HepG2 (cell line): Measurements from ENCODE around the gene H3-3A. TPM values are rescaled to one million over a fixed set of nuclear protein-coding genes. Genes with fewer than 3 reads are reported as not detected.
A peak's percentile ranks its signal among the peaks of the same experiment; 100 is the strongest.

Experiments used
- AGO2 ChIP-seq: fragments of 200-400 bp; formaldehyde crosslinking; optimal IDR thresholded peaks from 2 replicates; pipeline ENCODE3; 2017; ENCODE audit warnings: mild to moderate bottlenecking, low read depth, low read length, moderate library complexity
- CENPX ChIP-seq: sonication (generic); formaldehyde crosslinking; IDR thresholded peaks from 2 replicates; pipeline ENCODE4 v1.9.0; 2021; ENCODE audit warnings: mild to moderate bottlenecking, missing genetic modification reagents, moderate library complexity
- FOXA1 ChIP-seq, 2 experiments: fragments of 450-650 bp in 1 of 2; sonication (generic) in 1 of 2; formaldehyde crosslinking in 1 of 2; IDR thresholded peaks; 2 replicates each; pipeline versions ENCODE4 v1.4.0 to v1.6.1; 2016 to 2020; ENCODE audit warnings: missing genetic modification reagents in 1 of 2
- HCFC1 ChIP-seq: fragments of 150-350 bp; IDR thresholded peaks from 2 replicates; pipeline ENCODE4 v1.6.1; 2014; ENCODE audit warnings: low read depth, low read length
- HNF4G ChIP-seq, 2 experiments: sonication (generic) in 1 of 2; formaldehyde crosslinking in 1 of 2; IDR thresholded peaks; 2 replicates each; pipeline versions ENCODE4 v1.4.0 to v1.6.1; 2011 to 2020; ENCODE audit warnings: borderline replicate concordance in 2 of 2, low read depth in 2 of 2, mild to moderate bottlenecking in 2 of 2, low read length in 1 of 2, missing genetic modification reagents in 1 of 2, moderate library complexity in 1 of 2
- MBNL3 ChIP-seq: fragments of 250-450 bp; sonication (Bioruptor Pico); conservative IDR thresholded peaks from 2 replicates; pipeline ENCODE4 v1.8.0; 2022; ENCODE audit warnings: mild to moderate bottlenecking, inconsistent platforms
- MLLT10 ChIP-seq: sonication (generic); formaldehyde crosslinking; IDR thresholded peaks from 2 replicates; pipeline ENCODE4 v1.4.0; 2020; ENCODE audit warnings: missing genetic modification reagents
- MYC ChIP-seq: sonication (generic); formaldehyde crosslinking; IDR thresholded peaks from 2 replicates; pipeline ENCODE4 v1.9.0; 2021; ENCODE audit warnings: missing genetic modification reagents, borderline replicate concordance
- REL ChIP-seq: sonication (generic); formaldehyde crosslinking; conservative IDR thresholded peaks from 2 replicates; pipeline ENCODE4 v1.8.0; 2022; ENCODE audit warnings: mild to moderate bottlenecking, missing genetic modification reagents, moderate library complexity
- SAFB2 ChIP-seq: sonication (generic); formaldehyde crosslinking; IDR thresholded peaks from 2 replicates; pipeline ENCODE4 v1.5.1; 2020; ENCODE audit warnings: missing genetic modification reagents, low read depth, mild to moderate bottlenecking, borderline replicate concordance
- ZNF282 ChIP-seq: fragments of 450-650 bp; IDR thresholded peaks from 2 replicates; pipeline ENCODE4 v1.6.1; 2018; ENCODE audit not compliant: partially characterized antibody
- ZNF343 ChIP-seq: sonication (generic); formaldehyde crosslinking; IDR thresholded peaks from 2 replicates; pipeline ENCODE4 v1.4.0; 2020; ENCODE audit warnings: mild to moderate bottlenecking, missing genetic modification reagents
- ZNF562 ChIP-seq: sonication (generic); formaldehyde crosslinking; IDR thresholded peaks from 2 replicates; pipeline ENCODE4 v1.8.0; 2022; ENCODE audit warnings: missing genetic modification reagents, borderline replicate concordance
- ZNF605 ChIP-seq: sonication (generic); formaldehyde crosslinking; IDR thresholded peaks from 2 replicates; pipeline ENCODE4 v1.8.0; 2022; ENCODE audit warnings: mild to moderate bottlenecking, missing genetic modification reagents
- ZNF737 ChIP-seq: sonication (generic); formaldehyde crosslinking; IDR thresholded peaks from 2 replicates; pipeline ENCODE4 v1.5.0; 2020; ENCODE audit warnings: missing genetic modification reagents, mild to moderate bottlenecking, borderline replicate concordance
- ZNF772 ChIP-seq: sonication (generic); formaldehyde crosslinking; IDR thresholded peaks from 2 replicates; pipeline ENCODE4 v1.5.0; 2020; ENCODE audit warnings: mild to moderate bottlenecking, missing genetic modification reagents
- polyA plus RNA-seq, 8 experiments: library from polyadenylated mRNA; depleted of rRNA in 3 of 8; stranded (reverse) in 7 of 8; unstranded in 1 of 8; fragments of >200 nt; fragmentation: Illumina TruSeq in 4 of 8; extraction: Trizol in 4 of 8; gene quantifications; 2 replicates each; pipeline versions ENCODE4 v1.2.1 to v1.2.3, GENCODE V29; 2011 to 2016; ENCODE audit warnings: low read depth in 4 of 8, missing spikeins in 1 of 8, mixed read lengths in 1 of 8; ENCODE audit not compliant: insufficient read depth in 1 of 8
- total RNA-seq, 5 experiments: library from RNA; depleted of rRNA; stranded (reverse); fragments of >200 nt; fragmentation: Illumina TruSeq; extraction: Trizol; gene quantifications; 2 replicates each; pipeline ENCODE4 v1.2.3, GENCODE V29; 2016; ENCODE audit warnings: low read depth in 1 of 5
- TF ChIP-seq, protein P1 (sequence below): fragments of 450-650 bp; IDR thresholded peaks from 2 replicates; pipeline ENCODE4 v1.6.1; 2017; ENCODE audit warnings: mild to moderate bottlenecking
- TF ChIP-seq, protein P2 (sequence below): sonication (generic); formaldehyde crosslinking; IDR thresholded peaks from 2 replicates; pipeline ENCODE4 v1.4.0; 2020; ENCODE audit warnings: missing genetic modification reagents, borderline replicate concordance
- TF ChIP-seq, protein P3 (sequence below), 2 experiments: sonication (generic) in 1 of 2; formaldehyde crosslinking in 1 of 2; IDR thresholded peaks; 2 replicates each; pipeline versions ENCODE4 v1.4.0 to v1.6.1; 2018 to 2020; ENCODE audit warnings: missing genetic modification reagents in 2 of 2, borderline replicate concordance in 1 of 2, low read depth in 1 of 2, mild to moderate bottlenecking in 1 of 2, missing biosample characterization in 1 of 2

H3-3A gene
- total and polyA plus RNA-seq, 2 of the 13 experiments (the other 11 are each of a cell fraction or from before 2014, with no cell fraction given) = 221 to 320 TPM

DNA sequence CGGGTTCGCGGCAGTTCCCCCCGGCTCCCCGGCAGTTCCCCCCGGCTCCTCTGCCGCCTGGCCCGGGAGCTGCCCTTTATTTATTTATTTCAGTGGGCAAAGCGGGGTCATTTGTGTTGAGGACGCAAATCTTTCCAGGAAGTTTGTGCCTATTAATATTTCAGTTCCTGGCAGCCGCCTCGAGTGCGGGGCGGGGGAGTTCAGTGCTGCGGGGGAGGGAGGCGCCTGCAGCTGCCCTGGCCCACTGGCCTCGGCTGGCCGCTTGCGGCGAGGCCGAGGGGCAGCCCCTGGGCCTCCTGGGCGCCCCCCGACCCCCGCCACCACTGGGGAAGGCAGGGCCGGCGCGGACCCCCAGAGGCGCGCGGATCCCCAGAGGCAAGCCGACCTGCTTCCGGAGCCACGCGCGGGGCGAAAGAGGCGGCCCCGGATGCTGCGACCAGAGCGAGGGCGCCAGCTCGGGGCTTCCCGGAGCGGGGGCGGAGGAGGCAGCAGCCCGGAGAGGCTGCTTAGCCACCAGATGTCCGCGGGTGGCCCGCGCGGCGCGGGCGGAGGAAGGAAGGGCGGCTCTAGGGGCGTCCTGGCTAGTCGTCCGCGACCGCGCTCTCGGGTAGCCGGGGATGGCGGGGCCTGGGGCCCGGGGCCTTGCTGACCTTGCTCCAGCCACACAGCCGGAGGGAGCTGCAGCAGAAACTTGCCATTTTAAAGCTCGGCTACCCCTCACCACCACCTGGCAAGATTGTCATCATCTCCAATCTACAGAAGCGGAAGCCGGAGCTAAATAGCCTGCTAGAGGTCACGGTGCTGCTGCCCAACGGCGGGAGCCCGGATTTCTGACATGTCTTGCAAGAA is 48.0 kb downstream of the H3-3A start (continued):
- no peak for TF ChIP-seq HNF4G (IDR thresholded peaks at IDR 0.05; ENCODE audit: borderline replicate concordance, low read depth, low read length)
- TF ChIP-seq HNF4G (CRISPR knock-in tag; IDR thresholded peaks at IDR 0.05; ENCODE audit: borderline replicate concordance, low read depth) = no peak
- no peak for TF ChIP-seq ZNF737 (CRISPR knock-in tag)
- no peak for TF ChIP-seq SAFB2 (CRISPR knock-in tag)
- TF ChIP-seq, protein P1, sequence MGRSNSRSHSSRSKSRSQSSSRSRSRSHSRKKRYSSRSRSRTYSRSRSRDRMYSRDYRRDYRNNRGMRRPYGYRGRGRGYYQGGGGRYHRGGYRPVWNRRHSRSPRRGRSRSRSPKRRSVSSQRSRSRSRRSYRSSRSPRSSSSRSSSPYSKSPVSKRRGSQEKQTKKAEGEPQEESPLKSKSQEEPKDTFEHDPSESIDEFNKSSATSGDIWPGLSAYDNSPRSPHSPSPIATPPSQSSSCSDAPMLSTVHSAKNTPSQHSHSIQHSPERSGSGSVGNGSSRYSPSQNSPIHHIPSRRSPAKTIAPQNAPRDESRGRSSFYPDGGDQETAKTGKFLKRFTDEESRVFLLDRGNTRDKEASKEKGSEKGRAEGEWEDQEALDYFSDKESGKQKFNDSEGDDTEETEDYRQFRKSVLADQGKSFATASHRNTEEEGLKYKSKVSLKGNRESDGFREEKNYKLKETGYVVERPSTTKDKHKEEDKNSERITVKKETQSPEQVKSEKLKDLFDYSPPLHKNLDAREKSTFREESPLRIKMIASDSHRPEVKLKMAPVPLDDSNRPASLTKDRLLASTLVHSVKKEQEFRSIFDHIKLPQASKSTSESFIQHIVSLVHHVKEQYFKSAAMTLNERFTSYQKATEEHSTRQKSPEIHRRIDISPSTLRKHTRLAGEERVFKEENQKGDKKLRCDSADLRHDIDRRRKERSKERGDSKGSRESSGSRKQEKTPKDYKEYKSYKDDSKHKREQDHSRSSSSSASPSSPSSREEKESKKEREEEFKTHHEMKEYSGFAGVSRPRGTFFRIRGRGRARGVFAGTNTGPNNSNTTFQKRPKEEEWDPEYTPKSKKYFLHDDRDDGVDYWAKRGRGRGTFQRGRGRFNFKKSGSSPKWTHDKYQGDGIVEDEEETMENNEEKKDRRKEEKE = no peak
- no peak for TF ChIP-seq ZNF605 (CRISPR knock-in tag)
- TF ChIP-seq ZNF772 (CRISPR knock-in tag) = no peak
- TF ChIP-seq ZNF562 (CRISPR knock-in tag) = no peak
- no peak for TF ChIP-seq ZNF343 (CRISPR knock-in tag)
- TF ChIP-seq FOXA1 (IDR thresholded peaks at IDR 0.05) = no peak
- TF ChIP-seq FOXA1 (CRISPR knock-in tag; IDR thresholded peaks at IDR 0.05) = no peak
- TF ChIP-seq, protein P2, sequence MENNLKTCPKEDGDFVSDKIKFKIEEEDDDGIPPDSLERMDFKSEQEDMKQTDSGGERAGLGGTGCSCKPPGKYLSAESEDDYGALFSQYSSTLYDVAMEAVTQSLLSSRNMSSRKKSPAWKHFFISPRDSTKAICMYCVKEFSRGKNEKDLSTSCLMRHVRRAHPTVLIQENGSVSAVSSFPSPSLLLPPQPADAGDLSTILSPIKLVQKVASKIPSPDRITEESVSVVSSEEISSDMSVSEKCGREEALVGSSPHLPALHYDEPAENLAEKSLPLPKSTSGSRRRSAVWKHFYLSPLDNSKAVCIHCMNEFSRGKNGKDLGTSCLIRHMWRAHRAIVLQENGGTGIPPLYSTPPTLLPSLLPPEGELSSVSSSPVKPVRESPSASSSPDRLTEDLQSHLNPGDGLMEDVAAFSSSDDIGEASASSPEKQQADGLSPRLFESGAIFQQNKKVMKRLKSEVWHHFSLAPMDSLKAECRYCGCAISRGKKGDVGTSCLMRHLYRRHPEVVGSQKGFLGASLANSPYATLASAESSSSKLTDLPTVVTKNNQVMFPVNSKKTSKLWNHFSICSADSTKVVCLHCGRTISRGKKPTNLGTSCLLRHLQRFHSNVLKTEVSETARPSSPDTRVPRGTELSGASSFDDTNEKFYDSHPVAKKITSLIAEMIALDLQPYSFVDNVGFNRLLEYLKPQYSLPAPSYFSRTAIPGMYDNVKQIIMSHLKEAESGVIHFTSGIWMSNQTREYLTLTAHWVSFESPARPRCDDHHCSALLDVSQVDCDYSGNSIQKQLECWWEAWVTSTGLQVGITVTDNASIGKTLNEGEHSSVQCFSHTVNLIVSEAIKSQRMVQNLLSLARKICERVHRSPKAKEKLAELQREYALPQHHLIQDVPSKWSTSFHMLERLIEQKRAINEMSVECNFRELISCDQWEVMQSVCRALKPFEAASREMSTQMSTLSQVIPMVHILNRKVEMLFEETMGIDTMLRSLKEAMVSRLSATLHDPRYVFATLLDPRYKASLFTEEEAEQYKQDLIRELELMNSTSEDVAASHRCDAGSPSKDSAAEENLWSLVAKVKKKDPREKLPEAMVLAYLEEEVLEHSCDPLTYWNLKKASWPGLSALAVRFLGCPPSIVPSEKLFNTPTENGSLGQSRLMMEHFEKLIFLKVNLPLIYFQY = no peak
- no peak for TF ChIP-seq ZNF282
- TF ChIP-seq MLLT10 (CRISPR knock-in tag) = no peak
- no peak for TF ChIP-seq MBNL3 (CRISPR knock-in tag)
- TF ChIP-seq REL (CRISPR knock-in tag) = no peak
- peak; percentile 51 for TF ChIP-seq AGO2
- no peak for TF ChIP-seq HCFC1
- peak; percentile 40; the same call in 1 of the 2 replicates for TF ChIP-seq MYC (CRISPR knock-in tag)
- TF ChIP-seq CENPX (CRISPR knock-in tag) = no peak
- TF ChIP-seq, protein P3, sequence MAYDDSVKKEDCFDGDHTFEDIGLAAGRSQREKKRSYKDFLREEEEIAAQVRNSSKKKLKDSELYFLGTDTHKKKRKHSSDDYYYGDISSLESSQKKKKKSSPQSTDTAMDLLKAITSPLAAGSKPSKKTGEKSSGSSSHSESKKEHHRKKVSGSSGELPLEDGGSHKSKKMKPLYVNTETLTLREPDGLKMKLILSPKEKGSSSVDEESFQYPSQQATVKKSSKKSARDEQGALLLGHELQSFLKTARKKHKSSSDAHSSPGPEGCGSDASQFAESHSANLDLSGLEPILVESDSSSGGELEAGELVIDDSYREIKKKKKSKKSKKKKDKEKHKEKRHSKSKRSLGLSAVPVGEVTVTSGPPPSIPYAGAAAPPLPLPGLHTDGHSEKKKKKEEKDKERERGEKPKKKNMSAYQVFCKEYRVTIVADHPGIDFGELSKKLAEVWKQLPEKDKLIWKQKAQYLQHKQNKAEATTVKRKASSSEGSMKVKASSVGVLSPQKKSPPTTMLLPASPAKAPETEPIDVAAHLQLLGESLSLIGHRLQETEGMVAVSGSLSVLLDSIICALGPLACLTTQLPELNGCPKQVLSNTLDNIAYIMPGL (CRISPR knock-in tag; IDR thresholded peaks at IDR 0.05; ENCODE audit: borderline replicate concordance in 1 of 2, low read depth in 1 of 2) = peak in 1 of 2 experiments; percentile 26; a peak in 1 of 4 replicates
